Measurements from ENCODE around the gene CACNA2D4.

The CACNA2D4 gene

DNA sequence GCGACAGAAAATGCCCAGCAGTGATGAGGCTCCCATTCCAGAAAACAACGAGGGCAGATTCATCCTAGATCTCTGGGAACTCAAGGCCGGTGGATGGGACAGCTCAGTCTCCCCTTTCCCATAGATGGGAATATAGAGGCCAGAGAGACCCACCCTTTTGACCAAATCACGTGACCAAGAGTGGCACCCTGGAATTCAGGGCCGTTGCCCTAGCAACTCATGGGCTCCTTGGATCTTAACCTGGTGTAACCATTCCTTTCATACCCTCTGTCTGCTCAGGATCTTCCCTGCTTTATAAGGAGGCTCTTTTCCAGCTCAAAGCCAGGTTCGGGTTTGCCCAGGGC, 106.5 kb downstream of the CACNA2D4 start:
- no peak for DNase-seq

DNA sequence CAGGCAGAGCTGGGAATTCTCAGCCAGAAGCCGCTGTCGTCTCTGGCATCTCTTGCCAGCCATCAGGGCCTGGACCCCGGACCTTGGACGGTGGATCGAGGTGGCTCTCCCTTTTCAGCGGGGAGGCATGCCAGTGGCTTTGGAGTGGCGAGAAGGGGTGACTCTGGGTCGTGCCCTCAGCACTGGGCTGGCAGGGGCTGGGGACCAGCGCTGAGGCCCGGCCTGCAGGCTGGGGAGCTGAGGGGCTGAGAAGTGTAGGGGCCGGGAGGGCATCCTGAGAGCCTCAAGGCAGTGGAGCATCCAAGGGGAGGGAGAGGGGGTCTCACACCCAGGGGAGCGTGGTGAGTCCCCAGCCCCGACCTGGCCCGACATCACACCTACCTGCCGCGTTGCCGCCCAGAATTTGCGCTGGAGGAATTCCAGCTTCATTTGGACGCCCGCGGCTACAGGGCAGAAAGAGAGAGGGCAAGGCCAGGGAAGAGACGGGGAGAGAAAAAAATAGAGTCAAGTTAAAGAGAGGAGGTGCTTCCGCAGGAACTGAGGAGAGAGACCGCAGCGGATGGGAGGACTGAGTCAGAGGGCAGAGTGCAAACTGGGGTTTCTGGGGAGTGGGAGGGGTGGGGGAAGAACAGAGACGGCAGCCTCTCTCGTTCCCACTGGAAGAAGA, 107.0 kb downstream of the CACNA2D4 start:
- DNase-seq: peak; percentile 39

DNA sequence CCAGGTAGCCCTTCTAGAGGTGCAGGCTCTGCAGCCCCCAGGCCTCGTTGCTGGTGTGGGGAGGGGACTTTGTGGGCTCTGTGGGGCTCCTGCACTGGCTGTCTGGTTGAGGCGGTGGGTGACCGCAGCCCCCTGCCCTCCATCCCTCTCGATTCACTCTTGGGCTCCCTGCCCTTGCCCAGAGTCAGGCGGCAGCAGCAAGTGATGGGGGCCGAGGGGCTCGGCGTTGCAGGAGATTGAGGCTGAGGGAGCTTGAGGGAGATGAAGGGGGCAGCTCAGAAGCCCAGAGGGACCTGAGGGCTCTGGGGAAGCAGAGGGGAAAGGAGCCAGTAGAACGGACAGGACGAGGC, 107.5 kb downstream of the CACNA2D4 start:
- no peak for DNase-seq

DNA sequence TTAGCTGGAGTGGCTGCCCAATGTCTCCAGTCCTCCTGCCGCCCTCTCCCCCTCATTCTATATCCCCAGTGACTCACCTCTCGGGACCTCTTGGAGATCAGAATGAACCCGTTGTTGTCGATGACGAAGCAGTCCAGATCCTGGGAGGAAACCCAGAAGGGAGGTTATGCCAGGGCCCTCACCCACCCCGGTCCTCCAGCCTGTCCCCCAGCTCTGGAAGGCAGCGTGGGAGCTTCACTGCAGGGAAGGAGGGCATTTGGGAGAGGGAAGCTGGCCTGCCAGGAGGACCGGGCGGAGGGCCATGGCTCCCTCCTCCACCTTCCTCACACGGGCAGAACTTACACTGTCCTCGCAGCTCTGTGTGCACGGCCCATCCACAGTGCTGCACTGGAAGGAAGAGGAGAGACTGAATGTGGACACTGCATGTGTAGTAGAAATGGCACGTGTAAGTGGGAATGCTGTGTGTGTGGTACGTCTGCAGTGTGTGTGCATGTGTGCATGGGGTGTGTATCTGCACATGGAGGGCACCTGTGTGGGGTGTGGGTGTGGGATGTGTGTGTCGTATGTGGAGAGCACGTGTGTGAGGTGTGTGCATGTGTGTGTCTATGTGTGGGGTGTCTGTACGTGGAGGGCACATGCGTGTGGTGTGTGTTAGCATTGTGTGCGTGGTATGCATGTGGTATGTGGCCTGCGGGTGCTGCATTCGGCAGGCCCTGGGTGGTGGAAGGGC, 108.1 kb downstream of the CACNA2D4 start:
- no peak for DNase-seq

DNA sequence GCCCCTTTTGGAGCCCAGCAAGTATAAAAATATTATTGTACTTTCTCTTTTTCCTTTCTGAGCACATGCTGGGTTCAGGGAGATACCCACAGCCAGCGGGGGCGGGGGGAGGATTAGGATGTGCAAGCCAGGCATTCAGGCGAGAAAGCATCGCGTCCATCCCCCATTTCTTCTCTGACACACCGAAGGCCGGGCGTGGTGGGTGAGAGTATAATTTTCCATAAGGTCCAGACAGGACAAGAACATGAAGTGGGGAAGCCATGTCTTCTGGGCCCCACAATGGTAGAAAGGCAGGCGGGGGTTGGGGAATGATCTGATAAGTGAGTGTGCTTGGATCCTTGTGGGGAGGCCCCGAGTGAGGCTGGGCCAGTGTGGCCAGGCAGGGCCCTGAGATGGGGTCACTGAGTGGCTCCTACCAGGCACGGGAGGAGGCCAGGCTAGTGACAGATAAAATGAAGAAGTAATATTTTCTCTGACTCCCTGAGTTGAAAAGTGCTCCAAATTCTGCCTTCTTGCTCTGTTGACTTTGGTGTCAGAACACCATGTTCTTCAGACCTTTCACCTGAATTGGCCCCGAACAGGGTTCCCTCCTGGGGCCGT, 108.8 kb downstream of the CACNA2D4 start:
- no peak for DNase-seq

DNA sequence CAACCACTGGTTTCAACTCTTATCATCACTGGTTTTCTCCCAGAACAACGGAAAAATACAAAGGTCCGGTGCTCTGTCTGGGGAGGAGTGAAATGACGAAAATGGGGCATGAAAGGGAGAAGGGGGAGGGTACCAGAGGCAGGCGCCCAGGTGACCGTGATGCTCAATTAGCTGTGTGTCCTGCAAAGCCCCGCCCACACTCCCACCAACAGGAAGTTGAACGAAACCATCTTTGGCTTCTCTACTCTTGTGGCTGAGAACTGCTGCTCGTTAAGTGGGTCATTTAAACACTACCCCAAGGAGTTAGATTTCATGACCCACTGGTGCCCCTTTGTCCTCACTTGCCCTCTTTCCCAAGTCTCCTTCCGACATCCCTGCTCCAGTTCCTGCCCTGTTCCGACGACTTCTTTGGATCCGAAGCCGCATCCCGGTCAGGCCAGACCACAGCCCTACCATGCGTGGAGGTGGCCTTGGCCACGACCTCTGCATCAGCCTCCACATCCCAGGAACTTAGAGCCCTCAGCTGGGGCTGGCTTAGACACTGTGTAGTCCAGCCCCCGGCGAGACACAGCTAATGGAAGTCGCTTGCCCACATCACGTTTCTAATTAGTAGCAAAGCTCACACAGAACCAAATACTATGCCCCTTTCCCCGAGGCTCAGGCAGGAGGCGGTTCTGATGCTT, 109.5 kb downstream of the CACNA2D4 start:
- DNase-seq: no peak

DNA sequence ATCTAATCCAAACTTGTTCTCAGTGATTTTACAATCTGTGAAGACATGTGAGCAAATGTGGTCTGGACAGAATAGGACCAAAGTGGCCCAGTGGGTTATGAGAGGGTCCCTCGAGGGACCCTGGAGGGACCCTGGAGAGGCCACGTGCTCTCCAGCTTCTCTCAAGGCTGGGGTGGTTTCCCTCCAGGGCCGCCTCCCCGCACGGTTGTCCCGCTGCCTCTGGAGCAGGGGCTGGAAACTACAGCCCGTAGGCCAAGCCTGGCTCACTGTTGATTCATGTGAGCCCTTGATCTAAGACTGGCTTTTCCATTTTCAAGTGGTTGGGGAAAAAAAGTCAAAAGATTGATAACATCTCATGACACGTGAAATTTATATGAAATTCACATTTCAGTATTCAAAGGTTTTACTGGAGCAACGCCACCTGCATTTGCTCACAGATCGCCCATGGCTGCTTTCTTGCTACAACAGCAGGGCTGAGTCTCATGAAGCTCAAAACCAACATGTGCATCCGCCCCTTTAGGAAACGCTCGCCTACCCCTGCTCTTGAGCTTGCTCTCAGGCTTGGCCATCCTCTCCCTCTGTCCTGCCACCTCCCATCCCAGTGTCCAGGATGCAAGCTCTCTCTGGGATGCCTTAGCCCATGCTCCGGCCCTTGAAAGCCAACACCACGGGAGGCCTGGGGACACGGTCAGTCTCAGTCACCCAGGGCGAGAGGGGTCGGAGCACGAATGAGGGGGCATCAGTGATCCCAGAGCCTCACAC, 110.2 kb downstream of the CACNA2D4 start:
- no peak for DNase-seq

DNA sequence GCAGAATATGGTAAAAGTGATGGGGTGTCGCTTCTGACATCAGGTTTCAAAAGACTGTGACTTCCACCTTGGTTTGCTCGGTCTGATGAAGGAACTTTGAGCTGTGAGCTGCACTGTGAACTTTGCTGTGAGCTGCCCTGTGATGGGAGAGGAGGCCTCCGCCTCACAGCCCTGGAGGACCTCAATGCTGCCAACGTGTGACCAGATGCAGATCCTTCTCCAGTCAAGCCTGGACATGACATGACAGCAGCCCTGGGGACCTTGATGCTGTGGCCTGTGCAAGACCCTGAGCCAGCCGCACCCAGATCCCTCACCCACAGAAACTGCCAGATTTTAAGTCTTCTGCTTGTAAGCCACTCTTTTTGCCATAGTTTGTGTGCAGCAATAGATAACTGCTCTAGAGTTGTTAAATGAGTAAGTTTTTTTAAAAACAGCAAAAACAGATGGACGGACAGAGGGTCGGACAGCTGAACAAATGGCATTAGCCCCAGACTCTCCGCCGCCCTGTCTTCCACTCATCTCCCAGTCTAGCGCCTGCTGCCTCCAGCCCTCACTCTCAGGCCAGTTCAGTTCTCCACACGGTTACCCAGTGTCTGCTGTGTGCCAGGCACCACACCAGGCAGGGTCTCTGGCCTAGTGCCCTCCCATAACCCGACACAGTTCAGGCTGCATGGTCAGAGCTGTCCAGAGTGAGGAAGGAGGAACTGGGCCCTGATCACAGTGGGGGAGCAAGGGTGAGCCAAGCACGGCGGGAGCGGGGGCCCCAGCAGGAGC, 111.2 kb downstream of the CACNA2D4 start:
- no peak for DNase-seq

DNA sequence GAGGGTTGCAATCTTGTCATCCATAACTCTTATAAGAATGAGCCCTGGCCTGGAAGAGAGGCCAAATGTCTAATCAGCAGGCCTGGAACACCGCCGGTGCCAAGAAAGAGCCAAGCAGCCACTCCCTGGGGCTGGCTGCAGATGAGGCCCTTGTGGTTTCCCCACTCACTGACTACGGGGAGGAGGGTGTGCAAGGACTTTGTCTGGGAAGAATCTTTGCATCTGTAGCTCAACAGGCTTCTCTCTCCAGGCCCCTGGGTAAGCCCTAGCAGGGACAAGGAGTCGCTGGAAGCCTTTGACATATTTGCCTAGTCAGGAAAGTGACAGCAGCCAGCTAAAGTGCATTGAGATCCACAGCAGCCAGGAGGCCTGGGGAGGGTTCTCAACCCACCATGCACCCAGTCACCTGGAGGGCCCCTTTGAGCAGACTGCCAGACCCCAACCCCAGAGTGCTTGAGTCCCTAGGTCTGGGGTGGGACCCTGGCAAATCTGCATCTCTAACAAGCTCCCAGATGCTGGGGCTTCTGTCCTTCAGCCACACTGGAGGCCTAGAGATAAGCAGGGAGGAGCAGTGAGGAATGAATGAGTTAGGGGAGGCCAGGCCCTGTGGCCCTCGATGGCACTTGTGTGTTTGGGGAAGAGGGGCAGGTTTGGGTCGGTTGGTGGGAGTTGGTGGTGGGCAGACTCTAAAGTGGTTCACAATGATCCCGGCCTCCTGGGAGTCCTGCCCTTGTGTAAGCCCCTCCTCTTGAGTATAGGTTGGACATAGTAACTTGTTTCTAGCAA, 112.0 kb downstream of the CACNA2D4 start:
- no peak for DNase-seq

DNA sequence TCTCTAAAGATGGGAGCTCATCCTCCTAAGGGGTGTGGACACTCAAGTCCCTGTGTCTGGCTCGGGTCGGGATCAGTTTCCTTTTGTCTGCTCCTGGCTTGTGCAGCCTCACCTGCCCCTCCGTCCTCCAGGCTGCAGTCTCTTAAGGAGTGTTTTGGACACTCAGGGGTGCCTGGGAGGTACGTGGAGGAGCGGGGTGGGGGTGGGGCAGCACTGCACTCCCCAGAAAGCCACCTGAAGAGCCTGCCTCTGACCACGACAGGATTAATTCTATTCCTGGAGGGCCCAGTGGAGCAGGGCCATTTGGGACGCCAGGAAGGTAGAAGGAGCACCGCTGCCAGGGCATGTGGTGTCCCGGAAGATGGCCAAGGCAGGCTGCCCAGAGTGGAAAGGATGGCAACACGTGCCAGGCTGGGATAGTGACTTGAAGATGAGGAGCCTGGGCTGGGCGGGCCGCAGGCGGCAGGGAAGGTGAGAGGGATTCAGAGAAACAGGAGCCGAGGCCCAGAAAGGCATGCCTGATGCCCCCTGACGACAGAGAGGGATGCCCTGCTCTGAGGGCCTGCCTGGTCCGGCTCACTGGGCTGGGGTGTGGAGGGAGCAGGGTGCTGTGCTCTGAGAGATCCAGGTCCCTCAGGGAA, 112.9 kb downstream of the CACNA2D4 start:
- DNase-seq: no peak

DNA sequence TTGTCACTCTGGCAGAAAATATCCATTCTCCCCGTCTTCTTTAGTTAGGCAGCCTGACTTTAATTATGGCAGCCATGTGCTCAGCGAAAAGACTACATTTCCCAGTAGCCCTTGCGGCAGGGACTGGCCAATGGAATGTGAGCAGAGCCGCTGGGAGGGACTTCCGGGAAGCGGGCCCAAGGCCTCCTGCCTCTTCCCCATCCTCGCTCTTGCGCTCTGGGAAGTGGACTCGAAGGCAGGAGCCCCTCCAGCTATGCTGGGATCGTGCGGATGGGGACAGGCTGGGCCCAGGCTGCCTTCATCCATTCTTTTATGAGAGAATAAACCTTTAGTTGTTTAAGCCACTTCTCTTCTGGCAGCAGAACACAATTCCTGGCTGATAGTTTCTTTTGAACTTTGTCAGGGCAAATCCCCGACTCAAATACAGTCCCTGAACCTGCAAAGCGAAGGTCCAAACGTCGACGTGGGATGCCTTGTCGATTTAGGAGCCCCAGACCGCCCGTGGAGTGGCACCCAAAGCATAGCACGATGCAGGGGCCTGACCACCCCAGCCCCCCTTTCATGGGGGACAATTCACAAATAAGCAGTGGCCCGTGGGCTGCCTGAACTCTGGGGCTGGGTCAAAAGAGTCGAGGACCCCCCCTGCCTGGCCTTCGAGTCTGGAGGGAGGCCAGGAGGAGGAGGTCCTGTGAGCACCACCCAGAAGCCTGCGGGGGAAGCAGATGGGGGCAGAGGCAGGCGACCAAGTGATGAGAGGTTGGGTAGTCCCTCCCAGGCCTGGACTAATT, 113.7 kb downstream of the CACNA2D4 start:
- peak; percentile 87 for DNase-seq

DNA sequence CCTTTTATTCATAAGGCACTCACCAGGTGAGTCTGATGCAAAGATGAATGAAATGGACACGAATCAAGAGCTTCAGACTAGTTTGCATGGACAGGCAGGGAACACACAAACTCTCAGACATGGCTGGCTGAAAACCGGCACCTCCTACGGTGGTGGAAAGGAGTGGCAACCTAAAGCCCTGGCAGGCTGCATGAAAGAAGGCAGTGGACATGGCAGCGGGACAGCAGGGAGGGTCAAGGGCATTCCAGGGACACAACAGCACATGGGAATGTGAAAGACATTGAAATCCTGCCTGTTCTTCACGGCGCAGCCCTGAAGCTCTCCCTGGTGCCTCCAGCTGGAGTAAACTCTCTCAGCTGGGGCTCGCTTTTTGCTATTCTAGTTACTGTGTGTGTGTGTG, 114.7 kb downstream of the CACNA2D4 start:
- no peak for DNase-seq

DNA sequence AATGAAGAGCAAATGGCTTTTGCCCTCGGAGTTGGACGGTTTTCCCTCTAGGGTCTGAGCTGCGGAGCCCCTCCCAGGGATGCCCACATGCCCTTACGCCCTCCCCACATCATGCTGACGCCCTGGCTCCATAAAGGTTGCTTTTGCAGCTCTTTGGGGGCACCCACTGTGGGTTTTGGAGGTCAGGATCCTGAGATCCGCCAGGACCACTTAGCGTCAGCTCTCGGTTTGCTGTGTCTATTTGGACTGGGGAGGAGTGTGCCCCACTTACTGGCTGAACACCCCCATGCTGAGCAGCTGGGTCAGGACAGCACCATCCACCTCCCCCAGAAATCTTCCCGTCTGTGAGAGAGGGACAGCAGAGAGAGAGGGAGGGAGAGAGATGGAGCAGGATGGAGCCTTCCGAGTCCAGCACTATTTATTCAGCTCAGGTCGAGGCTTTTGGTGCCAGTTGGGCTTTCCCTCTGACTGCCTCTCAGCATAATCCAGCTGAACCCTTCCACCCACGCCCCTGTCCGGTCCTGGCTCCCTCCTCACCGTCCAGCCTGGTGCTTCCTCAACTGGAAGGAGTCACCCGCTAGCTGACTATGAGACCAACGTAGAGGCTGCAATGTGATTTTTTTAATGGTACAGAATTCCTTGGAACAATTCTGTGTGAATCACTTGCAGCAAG, 117.0 kb downstream of the CACNA2D4 start:
- DNase-seq: no peak

DNA sequence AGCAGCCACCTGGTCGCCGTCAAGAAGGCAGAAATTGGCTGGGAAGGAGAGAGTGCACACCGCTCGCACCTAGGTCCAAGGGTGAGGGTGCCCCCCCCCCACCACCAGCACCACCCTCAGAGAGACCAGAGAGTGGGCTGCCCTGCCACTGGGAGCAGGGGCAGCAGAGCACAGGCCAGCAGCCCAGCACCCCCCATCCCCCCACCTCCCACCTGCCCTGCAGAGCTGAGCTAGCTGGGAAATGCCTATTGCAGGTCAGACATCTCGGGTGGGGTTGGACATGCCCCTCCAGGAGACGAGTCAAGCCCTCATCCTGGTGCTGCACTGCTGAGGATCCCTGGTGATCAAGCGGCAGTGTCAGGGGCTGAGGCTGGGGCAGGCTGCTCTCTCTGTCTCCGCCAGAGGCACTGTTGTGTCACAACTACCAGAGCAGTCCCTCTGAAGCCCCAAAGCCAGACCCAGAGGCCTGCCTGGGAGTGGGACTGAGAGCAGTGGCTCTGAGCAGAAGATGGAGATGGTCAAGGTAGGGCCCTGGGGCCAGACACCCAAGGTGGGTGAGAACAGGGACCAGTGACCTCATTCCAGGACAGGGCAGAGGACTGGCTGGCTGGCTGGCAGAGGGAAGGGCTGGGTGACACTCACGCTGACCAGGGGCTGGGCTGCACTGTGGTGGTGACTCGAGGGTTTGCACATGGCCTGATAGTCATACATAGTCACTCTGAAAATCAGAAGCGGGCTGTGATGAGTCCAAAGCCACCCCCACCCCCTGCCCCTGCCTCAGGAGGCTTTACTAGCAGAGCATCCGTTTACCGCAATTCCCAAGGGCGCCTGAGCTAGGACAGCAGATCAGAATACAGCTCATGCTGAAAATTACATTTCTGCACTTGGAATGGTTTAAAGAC, 117.8 kb downstream of the CACNA2D4 start:
- no peak for DNase-seq

DNA sequence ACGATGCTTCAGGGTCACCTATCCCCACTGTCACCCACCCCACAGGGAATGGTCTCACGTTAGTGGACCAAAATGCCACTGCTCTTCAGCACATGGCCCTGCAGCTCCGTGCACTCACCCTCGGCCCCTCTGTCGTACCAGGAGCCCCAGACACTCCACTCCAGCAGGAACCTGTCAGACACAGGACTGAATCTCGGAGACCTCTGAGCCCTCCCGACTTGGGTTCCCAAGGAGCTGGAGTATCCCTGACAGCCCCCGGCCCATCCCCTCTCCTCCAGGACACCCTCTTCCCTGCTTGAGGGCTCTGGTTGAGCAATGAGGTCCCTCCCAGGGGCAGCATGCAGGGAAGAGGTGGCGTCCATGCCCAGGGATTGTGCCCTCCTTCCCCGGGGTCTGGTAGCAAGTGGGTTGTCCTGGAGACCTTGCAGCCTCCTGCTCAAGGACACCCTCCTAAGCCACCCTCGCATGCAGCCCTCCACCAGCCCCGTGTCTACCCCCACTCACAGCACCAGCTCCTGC, 118.5 kb downstream of the CACNA2D4 start:
- DNase-seq: no peak

DNA sequence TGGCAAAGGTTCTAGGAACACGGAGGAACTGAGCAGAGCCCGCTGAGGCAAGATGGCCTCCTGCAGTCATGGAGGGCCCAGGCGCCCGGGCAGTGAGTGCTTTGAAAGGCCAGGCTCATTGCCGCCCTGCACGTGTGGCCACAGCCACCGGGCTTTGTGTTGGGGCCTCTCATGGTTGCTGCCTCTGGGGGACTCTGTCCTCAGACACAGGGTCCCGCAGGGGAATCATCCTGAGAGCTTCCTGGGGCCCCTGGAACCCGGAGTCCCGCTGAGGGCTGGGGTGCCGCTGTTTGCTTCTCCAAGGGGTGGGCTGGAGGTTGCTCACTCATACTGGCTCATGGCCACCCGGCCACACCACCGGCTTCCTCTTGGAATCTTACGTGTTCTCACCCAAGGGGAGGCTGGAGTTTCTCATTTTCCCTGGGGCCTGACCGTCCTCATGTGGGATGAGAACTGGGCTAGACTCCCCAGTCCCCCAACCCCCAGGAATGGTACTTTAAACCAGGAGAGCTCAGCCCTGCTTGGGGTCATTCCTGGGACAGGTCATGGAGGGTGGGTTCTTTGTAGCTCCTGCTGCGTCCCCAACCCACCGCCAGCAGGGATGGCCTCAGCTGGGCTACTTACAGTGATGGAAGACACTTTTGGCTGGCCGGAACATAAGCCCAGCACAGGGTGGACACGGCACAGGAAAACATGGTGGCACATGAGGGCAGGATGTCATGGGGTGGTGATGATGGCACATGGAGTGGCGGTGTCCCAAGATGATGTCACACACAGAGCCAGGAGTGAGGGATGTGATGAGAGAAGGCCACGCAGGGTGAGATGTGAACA, 119.2 kb downstream of the CACNA2D4 start:
- no peak for DNase-seq

DNA sequence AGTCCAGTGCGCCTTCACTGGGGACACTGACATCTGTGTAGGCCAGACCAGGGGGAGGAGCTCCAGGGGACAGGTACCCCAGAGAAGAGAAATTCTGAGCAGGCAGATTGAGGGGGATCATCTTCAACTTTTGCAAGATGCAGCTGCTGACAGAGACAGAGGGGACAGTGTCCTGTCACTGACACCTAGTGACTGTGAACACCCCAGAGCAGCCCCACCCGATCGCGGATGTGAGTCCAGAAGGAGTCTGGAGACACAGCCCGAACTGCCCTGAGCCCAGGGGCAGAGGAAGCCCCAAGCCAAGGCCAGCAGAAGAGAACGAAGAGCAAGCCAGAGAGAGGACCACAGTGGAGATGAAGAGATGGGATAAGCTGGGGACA, 119.8 kb downstream of the CACNA2D4 start:
- no peak for DNase-seq
